ENCODE measurements around the gene FSD2. TPM values are rescaled to one million over a fixed set of nuclear protein-coding genes. Genes with fewer than 3 reads are reported as not detected.

Gene FSD2
- not detected for total RNA-seq

- Histone ChIP-seq H3K27me3 (replicated peaks; ENCODE audit: insufficient read depth) (no peaks in the 10 kb centered on the region), H3K36me3 (no peaks in the 10 kb centered on the region), H3K4me3 (no peak within 1 kb of the TSS), H3K9me3 (no peaks in the 10 kb centered on the region), H3K27ac (no peak within 1 kb of the TSS), H3K4me1 (ENCODE audit: control insufficient read depth in 1 of 2, low read depth in 2 of 2) (peaks cover 2 to 3% of the 10 kb centered on the region in 2 donors)
- TF ChIP-seq CTCF (IDR thresholded peaks at IDR 0.05): no peak
- no peak for ATAC-seq (ENCODE audit: insufficient number of reproducible peaks, low FRiP score, low read depth)
- no peak for DNase-seq (ENCODE audit: low spot score)
These were observed at the start of gene FSD2 for GRCh38 chr15:82805994-82806406. FSD2 (minus strand) TSS chr15:82806069; CDS start chr15:82787390, 18,679 bp downstream.

GRCh38 chr15:82854554-82854953 lies 48.7 kb upstream of the FSD2 start:
- DNase-seq (ENCODE audit: low spot score): no peak
- no peaks in the 10 kb centered on the region for H3K9me3 ChIP-seq
- ATAC-seq (ENCODE audit: insufficient number of reproducible peaks, low FRiP score, low read depth): no peak
- no peak for TF ChIP-seq CTCF (IDR thresholded peaks at IDR 0.05)
- H3K27ac ChIP-seq: no peak overlapping the region
- H3K36me3 ChIP-seq: no peaks in the 10 kb centered on the region
- no peaks in the 10 kb centered on the region for H3K27me3 ChIP-seq (replicated peaks; ENCODE audit: insufficient read depth)
- H3K4me3 ChIP-seq: no peak overlapping the region
- peaks cover 0 to 5% of the 10 kb centered on the region in 2 donors for H3K4me1 ChIP-seq (ENCODE audit: control insufficient read depth in 1 of 2, low read depth in 2 of 2)

GRCh38 chr15:82852941-82853561 lies 47.2 kb upstream of the FSD2 start:
- no peak overlapping the region for H3K4me3 ChIP-seq
- ATAC-seq (ENCODE audit: insufficient number of reproducible peaks, low FRiP score, low read depth) (no peak), DNase-seq (ENCODE audit: low spot score) (no peak)
- H3K4me1 ChIP-seq (ENCODE audit: control insufficient read depth in 1 of 2, low read depth in 2 of 2): peaks cover 0 to 8% of the 10 kb centered on the region in 2 donors
- H3K36me3 ChIP-seq: no peaks in the 10 kb centered on the region
- no peaks in the 10 kb centered on the region for H3K9me3 ChIP-seq
- H3K27me3 ChIP-seq (replicated peaks; ENCODE audit: insufficient read depth): no peaks in the 10 kb centered on the region
- no peak overlapping the region for H3K27ac ChIP-seq
- TF ChIP-seq CTCF (IDR thresholded peaks at IDR 0.05): no peak

- Histone ChIP-seq H3K9me3 (no peaks in the 10 kb centered on the region), H3K4me1 (ENCODE audit: control insufficient read depth in 1 of 2, low read depth in 2 of 2) (peaks cover 0 to 8% of the 10 kb centered on the region in 2 donors), H3K27me3 (replicated peaks; ENCODE audit: insufficient read depth) (no peaks in the 10 kb centered on the region), H3K36me3 (no peaks in the 10 kb centered on the region), H3K4me3 (no peak overlapping the region), H3K27ac (no peak overlapping the region)
- DNase-seq (ENCODE audit: low spot score) (no peak), ATAC-seq (ENCODE audit: insufficient number of reproducible peaks, low FRiP score, low read depth) (no peak)
- TF ChIP-seq CTCF (IDR thresholded peaks at IDR 0.05): no peak
These were observed 46.2 kb upstream of the FSD2 start for GRCh38 chr15:82851981-82852511.

GRCh38 chr15:82851306-82851850 lies 45.5 kb upstream of the FSD2 start:
- Histone ChIP-seq H3K4me3 (no peak overlapping the region), H3K27ac (no peak overlapping the region), H3K27me3 (replicated peaks; ENCODE audit: insufficient read depth) (no peaks in the 10 kb centered on the region), H3K9me3 (no peaks in the 10 kb centered on the region), H3K36me3 (no peaks in the 10 kb centered on the region), H3K4me1 (ENCODE audit: control insufficient read depth in 1 of 2, low read depth in 2 of 2) (peaks cover 0 to 8% of the 10 kb centered on the region in 2 donors)
- ATAC-seq (ENCODE audit: insufficient number of reproducible peaks, low FRiP score, low read depth) (no peak), DNase-seq (ENCODE audit: low spot score) (no peak)
- no peak for TF ChIP-seq CTCF (IDR thresholded peaks at IDR 0.05)

Data from thoracic aorta (tissue), 2 donors.